ENCODE results near the gene MT1M.
A peak's percentile ranks its signal among the peaks of the same experiment; 100 is the strongest.
"Not testable (repeated sequence)": the region's sequence is repeated elsewhere in the genome, so short reads cannot be mapped to it uniquely, and the experiment has no call there.

The MT1M gene

DNA sequence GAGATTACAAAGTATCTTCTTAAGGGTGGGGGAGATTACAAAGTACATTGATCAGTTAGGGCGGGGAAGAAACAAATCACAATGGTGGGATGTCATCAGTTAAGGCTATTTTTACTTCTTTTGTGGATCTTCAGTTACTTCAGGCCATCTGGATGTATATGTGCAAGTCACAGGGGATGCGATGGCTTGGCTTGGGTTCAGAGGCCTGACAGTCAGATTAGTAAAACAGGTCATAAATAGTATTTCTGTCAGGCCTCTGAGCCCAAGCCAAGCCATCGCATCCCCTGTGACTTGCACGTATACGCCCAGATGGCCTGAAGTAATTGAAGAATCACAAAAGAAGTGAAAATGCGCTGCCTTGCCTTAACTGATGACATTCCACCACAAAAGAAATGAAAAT lies 42.1 kb downstream of the MT1M start:
- not testable (repeated sequence) for DNase-seq (ENCODE audit: low read depth)

DNA sequence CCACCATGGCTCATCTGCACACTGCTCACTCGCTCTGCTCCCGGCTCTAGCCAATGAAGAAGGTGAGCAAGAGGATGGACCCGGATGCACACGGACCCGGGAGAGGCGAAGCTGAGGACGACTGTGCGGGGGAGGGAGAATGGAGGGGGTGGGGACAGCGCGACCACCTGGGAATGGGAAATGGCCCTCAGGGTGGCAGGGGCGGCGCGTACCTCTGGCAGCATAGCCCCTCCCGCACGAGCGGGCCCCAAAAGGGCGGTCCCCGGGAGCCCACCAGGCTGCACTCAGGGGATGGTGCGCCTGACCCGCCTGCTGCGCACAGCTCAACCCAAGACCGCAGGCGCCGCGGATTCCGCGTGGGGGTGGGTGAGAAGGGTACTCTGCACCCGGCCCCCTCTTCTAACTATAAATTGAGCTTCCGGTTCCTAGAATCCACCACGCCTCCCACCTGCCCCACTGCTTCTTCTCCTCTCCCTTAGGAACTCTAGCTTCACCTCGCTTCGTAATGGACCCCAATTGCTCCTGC lies 43.3 kb downstream of the MT1M start:
- no peak for DNase-seq (ENCODE audit: low read depth)

DNA sequence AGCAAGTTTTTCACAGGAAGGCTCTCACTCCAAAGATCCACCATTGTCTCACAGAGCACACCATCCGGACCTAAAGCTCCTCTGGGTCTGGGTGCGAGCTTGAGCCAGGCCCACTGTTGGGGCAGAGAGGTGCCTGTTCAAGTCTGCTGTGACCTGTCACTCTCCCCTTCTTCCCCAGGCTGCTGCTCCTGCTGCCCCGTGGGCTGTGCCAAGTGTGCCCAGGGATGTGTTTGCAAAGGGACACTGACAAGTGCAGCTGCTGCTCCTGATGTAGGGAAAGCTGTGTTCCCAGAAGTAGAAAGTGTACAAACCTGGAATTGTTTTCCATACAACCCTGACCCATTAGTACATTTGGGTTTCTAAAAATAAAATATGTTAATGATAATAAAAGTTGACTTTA lies 45.0 kb downstream of the MT1M start:
- DNase-seq (ENCODE audit: low read depth) = no peak

DNA sequence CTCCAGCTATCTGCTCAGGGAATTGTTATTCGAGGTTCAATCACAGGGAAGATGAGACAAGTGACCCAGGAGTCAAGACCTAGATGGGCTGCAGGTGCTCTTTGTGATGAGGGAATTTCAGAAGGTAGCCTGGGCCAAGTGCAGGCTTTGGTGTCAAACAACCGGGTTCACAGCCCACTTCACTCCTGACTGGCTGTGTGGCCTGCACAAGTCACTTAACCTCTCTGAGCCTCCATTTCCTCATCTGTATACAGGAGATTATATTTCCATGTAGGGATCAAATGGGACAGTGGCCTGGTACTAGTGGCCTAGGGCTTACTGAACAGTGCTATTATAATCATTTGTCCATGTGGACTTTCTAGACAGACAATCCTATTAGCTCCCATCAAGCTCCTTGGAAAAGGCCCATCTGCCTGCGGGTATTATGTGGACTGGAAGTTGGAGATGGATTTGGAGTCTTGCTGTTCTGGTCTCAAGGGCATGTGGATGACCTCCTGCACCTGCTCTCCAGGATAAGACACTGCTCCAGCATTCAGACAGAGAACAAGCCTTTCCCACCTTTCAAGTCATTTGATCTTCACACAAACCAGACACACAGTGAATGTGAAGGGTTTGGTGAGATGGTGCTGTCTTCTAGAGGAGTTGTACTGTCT lies 46.7 kb downstream of the MT1M start:
- DNase-seq (ENCODE audit: low read depth) = no peak

DNA sequence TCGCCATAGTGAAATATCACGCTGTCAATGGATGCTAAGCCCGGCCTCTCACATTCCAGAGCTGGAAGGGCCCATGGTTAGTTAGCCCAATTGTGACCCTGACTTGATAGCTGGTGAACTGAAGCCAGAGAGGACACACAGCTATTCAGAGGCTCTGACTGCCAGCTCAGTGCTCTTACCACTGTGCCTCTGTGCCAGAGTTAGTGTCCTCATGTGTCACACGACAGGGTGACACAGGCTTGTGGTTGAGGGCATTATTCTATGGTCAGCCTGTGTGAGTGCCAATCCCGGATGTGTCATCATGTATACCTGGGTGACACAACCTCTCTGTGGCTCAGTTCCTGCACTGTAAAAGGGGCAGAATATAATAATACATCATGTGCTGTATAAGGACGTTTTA lies 47.4 kb downstream of the MT1M start:
- no peak for DNase-seq (ENCODE audit: low read depth)

DNA sequence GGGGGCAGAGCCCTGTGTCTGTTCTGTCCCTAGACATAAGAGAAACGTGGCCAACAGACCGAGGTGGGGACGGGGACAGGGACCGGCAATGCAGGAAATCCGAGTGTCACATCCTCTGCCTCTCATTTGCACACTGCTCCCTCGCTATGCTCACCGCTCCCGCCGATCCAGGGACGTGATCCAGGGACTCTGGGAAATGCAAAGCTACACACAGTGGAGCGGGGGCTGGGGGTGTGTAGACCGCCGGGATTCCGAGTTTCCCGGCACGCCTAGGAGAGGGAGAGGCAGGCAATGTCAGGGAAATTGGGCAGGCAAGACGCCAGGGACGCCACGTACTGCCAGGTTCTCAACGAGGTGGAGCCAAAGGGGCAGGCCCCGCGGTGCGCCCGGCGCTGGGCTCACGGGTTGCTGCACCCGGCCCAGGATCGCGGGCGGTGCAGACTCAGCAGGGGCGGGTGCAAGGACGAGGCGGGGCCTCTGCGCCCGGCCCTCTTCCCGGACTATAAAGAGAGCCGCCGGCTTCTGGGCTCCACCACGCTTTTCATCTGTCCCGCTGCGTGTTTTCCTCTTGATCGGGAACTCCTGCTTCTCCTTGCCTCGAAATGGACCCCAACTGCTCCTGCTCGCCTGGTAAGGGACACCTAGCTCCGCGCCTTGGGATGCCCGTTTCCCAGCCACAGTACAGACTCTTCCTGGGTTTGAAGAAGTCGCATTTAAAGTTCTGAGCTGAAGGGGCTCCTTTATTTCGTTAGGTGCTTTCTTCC lies 49.7 kb downstream of the MT1M start, which contains the start of gene MT1X:
Gene MT1X (plus strand): TSS at position 532 of the 764 bp plus-strand sequence. CDS start 71 bp downstream, at position 603.
- peak; percentile 84 for DNase-seq (ENCODE audit: low read depth)

DNA sequence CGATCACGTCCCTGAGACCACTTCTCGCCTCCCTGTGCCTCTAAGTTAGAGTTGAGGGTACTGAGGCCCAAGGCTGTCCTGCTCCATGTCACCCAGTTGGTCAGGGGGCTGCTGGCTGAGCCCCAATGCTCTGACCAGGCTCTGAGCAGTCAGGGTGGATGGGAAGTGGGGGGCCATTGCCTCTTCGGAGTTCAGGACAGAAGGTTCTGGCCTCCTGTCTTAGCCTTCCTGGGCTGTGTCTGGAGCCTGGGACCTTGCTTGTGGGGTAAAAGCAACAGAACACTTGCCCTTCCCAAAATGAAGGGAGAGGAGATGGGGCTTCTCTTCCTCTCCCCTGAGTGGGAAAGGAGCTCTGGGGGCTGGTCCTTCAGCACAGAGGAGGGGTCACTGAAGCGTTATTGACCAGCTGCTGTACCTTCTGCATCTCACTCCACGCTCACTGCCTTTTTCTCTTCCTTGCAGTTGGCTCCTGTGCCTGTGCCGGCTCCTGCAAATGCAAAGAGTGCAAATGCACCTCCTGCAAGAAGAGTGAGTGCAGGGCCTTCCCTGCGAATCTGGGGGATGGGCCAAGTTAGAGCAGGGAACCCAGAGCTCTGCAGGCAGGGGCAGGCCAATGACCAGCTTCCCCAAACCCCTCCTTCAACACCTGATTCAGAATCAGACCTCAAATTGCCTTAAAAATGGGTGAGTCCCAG lies 50.4 kb downstream of the MT1M start:
- no peak for DNase-seq (ENCODE audit: low read depth)

All from amniotic epithelial cell (primary cell).